ENCODE measurements around the gene CCDC63.

- TF ChIP-seq TCF12 (IDR thresholded peaks at IDR 0.05; ENCODE audit: low read depth) (no peak), CREB1 (IDR thresholded peaks at IDR 0.05; ENCODE audit: low read depth) (no peak), RAD21 (IDR thresholded peaks at IDR 0.05; ENCODE audit: low read depth) (no peak), EP300 (IDR thresholded peaks at IDR 0.05; ENCODE audit: borderline replicate concordance) (no peak), TEAD4 (IDR thresholded peaks at IDR 0.05) (no peak), YY1 (IDR thresholded peaks at IDR 0.05; ENCODE audit: low read depth) (no peak), ZBTB7A (IDR thresholded peaks at IDR 0.05; ENCODE audit: low read depth) (no peak)
Observed at GRCh38 chr12:110936367-110937103, 89.7 kb downstream of the CCDC63 start.

Data from Ishikawa (cell line).